ENCODE measurements around the gene PVALB. TPM values are rescaled to one million over a fixed set of nuclear protein-coding genes. Genes with fewer than 3 reads are reported as not detected.

Gene PVALB
- total and polyA plus RNA-seq, 10 of the 15 experiments (the other 5 are each of a cell fraction or from before 2014, with no cell fraction given), result not detected

GRCh38 chr22:36862251-36863242, 45.7 kb upstream of the PVALB start (continued):
- TF ChIP-seq BCLAF1 (IDR thresholded peaks at IDR 0.05), result no peak
- TF ChIP-seq TCF7 (IDR thresholded peaks at IDR 0.05; ENCODE audit: borderline replicate concordance), result no peak
- peak; percentile 78 for TF ChIP-seq RUNX3 (IDR thresholded peaks at IDR 0.05; ENCODE audit: low read length)
- no peak; the same call in 1 of the 2 replicates for TF ChIP-seq TBL1XR1 (IDR thresholded peaks at IDR 0.05; ENCODE audit: low read depth, low read length)
- peak; percentile 41; the same call in 1 of the 2 replicates for TF ChIP-seq NKRF (conservative IDR thresholded peaks at IDR 0.05)
- peak; percentile 39 for TF ChIP-seq RELA (IDR thresholded peaks at IDR 0.05; ENCODE audit: borderline replicate concordance, partially characterized antibody)
- TF ChIP-seq DPF2 (IDR thresholded peaks at IDR 0.05), result peak; percentile 99
- TF ChIP-seq ATF2 (IDR thresholded peaks at IDR 0.05; ENCODE audit: low read length), result no peak; the same call in 1 of the 2 replicates
- 0 out of 2 replicates have a peak, but pooled peaks have one; percentile 42 for TF ChIP-seq ESRRA (IDR thresholded peaks at IDR 0.05; ENCODE audit: low read length)
- no peak for TF ChIP-seq RCOR1 (conservative IDR thresholded peaks at IDR 0.05; ENCODE audit: low read depth, low read length)
- TF ChIP-seq WRNIP1 (IDR thresholded peaks at IDR 0.05; ENCODE audit: borderline replicate concordance, low read depth, low read length), result no peak
- TF ChIP-seq MTA2 (IDR thresholded peaks at IDR 0.05; ENCODE audit: low read depth), result peak; percentile 65
- TF ChIP-seq EGR1 (IDR thresholded peaks at IDR 0.05; ENCODE audit: borderline replicate concordance in 1 of 2, low read depth in 2 of 2, low read length in 2 of 2), result peak in 1 of 2 experiments; percentile 45; a peak in 2 of 3 replicates
- peak; percentile 59; the same call in 1 of the 2 replicates for TF ChIP-seq TAF1 (IDR thresholded peaks at IDR 0.05; ENCODE audit: borderline replicate concordance, low read depth, low read length)
- TF ChIP-seq SMC3 (IDR thresholded peaks at IDR 0.05; ENCODE audit: borderline replicate concordance, low read length), result no peak
- no peak for TF ChIP-seq RFX5 (IDR thresholded peaks at IDR 0.05; ENCODE audit: low read depth, low read length)
- TF ChIP-seq MYC (IDR thresholded peaks at IDR 0.05; ENCODE audit: insufficient read depth, insufficient read length, insufficient replicate concordance, low read length, severe bottlenecking), result peak; percentile 87
- TF ChIP-seq POU2F2 (IDR thresholded peaks at IDR 0.05; ENCODE audit: borderline replicate concordance, low read depth, low read length), result peak; percentile 57; the same call in 1 of the 3 replicates
- no peak for TF ChIP-seq NFXL1 (IDR thresholded peaks at IDR 0.05; ENCODE audit: borderline replicate concordance)
- TF ChIP-seq MAX (IDR thresholded peaks at IDR 0.05; ENCODE audit: low read depth, low read length), result peak; percentile 58
- no peak for TF ChIP-seq RB1 (IDR thresholded peaks at IDR 0.05; ENCODE audit: borderline replicate concordance)

All from GM12878 (cell line).